Transverse colon (tissue), 4 donors: ENCODE data around the gene LEMD1.

Experiments
- CTCF ChIP-seq, 5 experiments: fragments of 200-600 bp in 3 of 5; fragments of 450-650 bp in 2 of 5; sonication (generic) in 3 of 5; IDR thresholded peaks; 1 replicate in 2 of 5; 2 replicates in 3 of 5; pipeline ENCODE4 v1.5.1; 2016 to 2017; ENCODE audit warnings: antibody characterized with exemption in 5 of 5, inconsistent platforms in 3 of 5, mild to moderate bottlenecking in 2 of 5, moderate library complexity in 1 of 5
- EP300 ChIP-seq: sonication (generic); formaldehyde crosslinking; IDR thresholded peaks from one replicate; pipeline ENCODE4 v1.6.1; 2017; ENCODE audit warnings: antibody characterized with exemption, low read depth
- POLR2A ChIP-seq: fragments of 450-650 bp; IDR thresholded peaks from one replicate; pipeline ENCODE4 v1.6.1; 2016; ENCODE audit warnings: antibody characterized with exemption, mild to moderate bottlenecking, moderate library complexity
- POLR2AphosphoS5 ChIP-seq, 3 donors: sonication (generic); formaldehyde crosslinking; IDR thresholded peaks; one replicate each; pipeline ENCODE4 v1.6.1; 2016; ENCODE audit warnings: antibody characterized with exemption in 3 of 3

GRCh38 chr1:205451759-205452164, 29.9 kb upstream of the LEMD1 start:
- TF ChIP-seq POLR2AphosphoS5 (IDR thresholded peaks at IDR 0.05), result no peak
- no peak for TF ChIP-seq POLR2A
- TF ChIP-seq EP300, result no peak
- TF ChIP-seq CTCF (IDR thresholded peaks at IDR 0.05), result no peak
